Gastroesophageal sphincter (tissue), 3 donors: ENCODE measurements around the gene KCNE5.

Source experiments
- EP300 ChIP-seq: sonication (generic); formaldehyde crosslinking; IDR thresholded peaks from one replicate; pipeline ENCODE4 v1.6.1; 2017; ENCODE audit warnings: antibody characterized with exemption, mild to moderate bottlenecking
- POLR2A ChIP-seq, 2 donors: fragments of 450-650 bp; IDR thresholded peaks; one replicate each; pipeline ENCODE4 v1.6.1; 2017; ENCODE audit warnings: antibody characterized with exemption in 2 of 2, mild to moderate bottlenecking in 2 of 2, moderate library complexity in 1 of 2
- POLR2AphosphoS5 ChIP-seq: sonication (generic); formaldehyde crosslinking; IDR thresholded peaks from one replicate; pipeline ENCODE4 v1.6.1; 2017; ENCODE audit warnings: antibody characterized with exemption
- TF ChIP-seq, protein P1 (sequence below), 4 experiments: fragments of 200-600 bp in 2 of 4; fragments of 450-650 bp in 2 of 4; sonication (generic) in 1 of 4; IDR thresholded peaks; one replicate each; pipeline ENCODE4 v1.5.1; 2017 to 2019; ENCODE audit warnings: antibody characterized with exemption in 4 of 4, mild to moderate bottlenecking in 2 of 4, moderate library complexity in 2 of 4

DNA sequence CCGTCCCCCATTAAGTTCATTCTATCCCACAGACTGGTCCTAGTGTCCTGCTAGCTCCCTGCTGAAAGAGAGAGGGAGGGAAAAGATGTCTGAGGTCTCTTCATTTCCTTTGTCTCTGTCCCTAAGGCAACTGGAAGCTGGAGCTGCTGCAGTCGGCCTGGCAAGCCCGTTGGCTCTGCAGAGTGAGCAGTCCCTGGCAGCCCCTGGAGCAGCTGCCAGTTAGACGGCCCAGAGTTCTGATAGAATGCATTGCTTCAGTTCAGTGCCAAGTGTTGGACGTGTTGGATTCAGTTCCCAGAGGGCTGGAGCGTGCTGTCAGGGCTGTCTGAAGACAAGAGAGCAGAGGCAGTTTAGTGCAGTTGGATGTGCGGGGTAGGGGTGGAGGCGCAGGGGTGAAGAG lies 975 bp downstream of the KCNE5 start:
- TF ChIP-seq, protein P1, sequence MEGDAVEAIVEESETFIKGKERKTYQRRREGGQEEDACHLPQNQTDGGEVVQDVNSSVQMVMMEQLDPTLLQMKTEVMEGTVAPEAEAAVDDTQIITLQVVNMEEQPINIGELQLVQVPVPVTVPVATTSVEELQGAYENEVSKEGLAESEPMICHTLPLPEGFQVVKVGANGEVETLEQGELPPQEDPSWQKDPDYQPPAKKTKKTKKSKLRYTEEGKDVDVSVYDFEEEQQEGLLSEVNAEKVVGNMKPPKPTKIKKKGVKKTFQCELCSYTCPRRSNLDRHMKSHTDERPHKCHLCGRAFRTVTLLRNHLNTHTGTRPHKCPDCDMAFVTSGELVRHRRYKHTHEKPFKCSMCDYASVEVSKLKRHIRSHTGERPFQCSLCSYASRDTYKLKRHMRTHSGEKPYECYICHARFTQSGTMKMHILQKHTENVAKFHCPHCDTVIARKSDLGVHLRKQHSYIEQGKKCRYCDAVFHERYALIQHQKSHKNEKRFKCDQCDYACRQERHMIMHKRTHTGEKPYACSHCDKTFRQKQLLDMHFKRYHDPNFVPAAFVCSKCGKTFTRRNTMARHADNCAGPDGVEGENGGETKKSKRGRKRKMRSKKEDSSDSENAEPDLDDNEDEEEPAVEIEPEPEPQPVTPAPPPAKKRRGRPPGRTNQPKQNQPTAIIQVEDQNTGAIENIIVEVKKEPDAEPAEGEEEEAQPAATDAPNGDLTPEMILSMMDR (IDR thresholded peaks at IDR 0.05) = no peak
- TF ChIP-seq POLR2AphosphoS5 (no peak), POLR2A (IDR thresholded peaks at IDR 0.05) (no peak), EP300 (no peak)
